ENCODE measurements around the gene SYNE4. TPM values are rescaled to one million over a fixed set of nuclear protein-coding genes. Genes with fewer than 3 reads are reported as not detected.

Gene SYNE4
- total and polyA plus RNA-seq, 9 of the 15 experiments (the other 6 are each of a cell fraction or from before 2014, with no cell fraction given): 0.03 to 0.65 (median 0.29) TPM

DNA sequence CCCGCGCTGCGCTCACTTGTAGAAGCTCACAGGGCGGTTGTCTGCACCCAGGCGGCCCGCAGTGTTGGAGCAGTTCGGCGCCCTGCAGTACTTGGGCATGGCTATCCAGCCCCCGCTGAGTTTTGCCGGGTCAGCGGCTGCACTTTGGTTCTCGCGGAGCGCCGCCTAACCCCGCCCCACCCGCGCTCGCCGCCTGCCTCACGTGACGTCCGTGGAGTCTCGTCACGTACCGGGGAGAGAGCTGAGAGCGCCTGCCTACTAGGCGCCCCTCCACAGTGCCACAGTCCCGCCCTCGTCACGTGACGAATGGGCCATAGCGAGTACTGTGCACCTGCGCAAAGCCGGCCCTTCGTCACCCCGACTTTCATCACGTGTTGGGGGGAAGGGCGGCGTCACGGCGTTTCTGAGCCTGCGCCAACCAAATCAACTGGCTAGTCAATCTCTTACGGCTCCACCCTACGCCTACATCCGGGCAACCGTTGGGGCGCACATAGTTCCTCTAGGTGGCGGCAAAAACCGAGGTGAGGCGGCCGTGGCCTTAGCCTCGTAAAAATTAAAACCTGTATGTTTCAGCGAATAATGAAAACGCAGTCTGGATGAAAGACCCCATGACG is 45.6 kb upstream of the SYNE4 start, which contains the start of gene THAP8 (continued):
- TF ChIP-seq ATF7 (IDR thresholded peaks at IDR 0.05): peak; percentile 93
- 0 out of 2 replicates have a peak, but pooled peaks have one; percentile 14 for TF ChIP-seq KLF13 (tag; IDR thresholded peaks at IDR 0.05; ENCODE audit: borderline replicate concordance, low read depth)
- TF ChIP-seq TCFL5 (CRISPR knock-in tag; conservative IDR thresholded peaks at IDR 0.05): no peak
- TF ChIP-seq HNRNPL (IDR thresholded peaks at IDR 0.05; ENCODE audit: low read depth, low read length): no peak
- no peak for TF ChIP-seq ZNF175 (CRISPR knock-in tag; IDR thresholded peaks at IDR 0.05; ENCODE audit: low read depth)
- TF ChIP-seq PURB (CRISPR knock-in tag; IDR thresholded peaks at IDR 0.05; ENCODE audit: low read depth): no peak
- no peak for TF ChIP-seq POLR3A (IDR thresholded peaks at IDR 0.05; ENCODE audit: borderline replicate concordance, extremely low read depth, insufficient read depth, insufficient read length)
- 0 out of 2 replicates have a peak, but pooled peaks have one; percentile 75 for TF ChIP-seq ZNF589 (CRISPR knock-in tag; IDR thresholded peaks at IDR 0.05; ENCODE audit: low read depth)
- no peak for TF ChIP-seq XRCC3 (IDR thresholded peaks at IDR 0.05)
- no peak for TF ChIP-seq EZH2 (IDR thresholded peaks at IDR 0.05; ENCODE audit: borderline replicate concordance, low read depth, low read length)
- TF ChIP-seq POU5F1 (IDR thresholded peaks at IDR 0.05; ENCODE audit: borderline replicate concordance, low read depth, low read length, partially characterized antibody): no peak
- TF ChIP-seq POLR3G (IDR thresholded peaks at IDR 0.05; ENCODE audit: extremely low read depth, insufficient read length, insufficient replicate concordance): no peak
- TF ChIP-seq, protein P1, sequence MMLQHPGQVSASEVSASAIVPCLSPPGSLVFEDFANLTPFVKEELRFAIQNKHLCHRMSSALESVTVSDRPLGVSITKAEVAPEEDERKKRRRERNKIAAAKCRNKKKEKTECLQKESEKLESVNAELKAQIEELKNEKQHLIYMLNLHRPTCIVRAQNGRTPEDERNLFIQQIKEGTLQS (IDR thresholded peaks at IDR 0.05): peak; percentile 87
- TF ChIP-seq, protein P1 (CRISPR knock-in tag; conservative IDR thresholded peaks at IDR 0.05): 0 out of 2 replicates have a peak, but pooled peaks have one; percentile 76
- no peak for TF ChIP-seq ZKSCAN8 (CRISPR knock-in tag; IDR thresholded peaks at IDR 0.05)
- no peak for TF ChIP-seq GATA2 (CRISPR knock-in tag; IDR thresholded peaks at IDR 0.05)
- TF ChIP-seq GTF2E2 (tag; IDR thresholded peaks at IDR 0.05): no peak
- TF ChIP-seq KLF10 (CRISPR knock-in tag; IDR thresholded peaks at IDR 0.05): no peak
- no peak for TF ChIP-seq ZNF668 (CRISPR knock-in tag; IDR thresholded peaks at IDR 0.05)
- TF ChIP-seq ZNF133 (CRISPR knock-in tag; IDR thresholded peaks at IDR 0.05): no peak
- peak; percentile 89 for TF ChIP-seq JUN (IDR thresholded peaks at IDR 0.05; ENCODE audit: borderline replicate concordance, low read depth, low read length)
- no peak for TF ChIP-seq JUN (CRISPR knock-in tag; IDR thresholded peaks at IDR 0.05; ENCODE audit: borderline replicate concordance)
- no peak for TF ChIP-seq HOXB6 (CRISPR knock-in tag; IDR thresholded peaks at IDR 0.05; ENCODE audit: borderline replicate concordance)
- no peak for TF ChIP-seq TSC22D4 (tag; IDR thresholded peaks at IDR 0.05)
- TF ChIP-seq TEAD4 (IDR thresholded peaks at IDR 0.05; ENCODE audit: low read length): no peak
- no peak for TF ChIP-seq TEAD4 (CRISPR knock-in tag; IDR thresholded peaks at IDR 0.05; ENCODE audit: borderline replicate concordance)
- TF ChIP-seq KLF6 (CRISPR knock-in tag; IDR thresholded peaks at IDR 0.05; ENCODE audit: borderline replicate concordance): no peak
- no peak for TF ChIP-seq ETS2 (tag; IDR thresholded peaks at IDR 0.05; ENCODE audit: borderline replicate concordance, poor library complexity, severe bottlenecking)
- TF ChIP-seq, protein P2, sequence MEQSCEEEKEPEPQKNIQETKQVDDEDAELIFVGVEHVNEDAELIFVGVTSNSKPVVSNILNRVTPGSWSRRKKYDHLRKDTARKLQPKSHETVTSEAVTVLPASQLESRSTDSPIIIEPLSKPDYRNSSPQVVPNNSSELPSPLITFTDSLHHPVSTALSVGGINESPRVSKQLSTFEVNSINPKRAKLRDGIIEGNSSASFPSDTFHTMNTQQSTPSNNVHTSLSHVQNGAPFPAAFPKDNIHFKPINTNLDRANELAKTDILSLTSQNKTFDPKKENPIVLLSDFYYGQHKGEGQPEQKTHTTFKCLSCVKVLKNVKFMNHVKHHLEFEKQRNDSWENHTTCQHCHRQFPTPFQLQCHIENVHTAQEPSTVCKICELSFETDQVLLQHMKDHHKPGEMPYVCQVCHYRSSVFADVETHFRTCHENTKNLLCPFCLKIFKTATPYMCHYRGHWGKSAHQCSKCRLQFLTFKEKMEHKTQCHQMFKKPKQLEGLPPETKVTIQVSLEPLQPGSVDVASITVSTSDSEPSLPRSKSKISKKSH (CRISPR knock-in tag; IDR thresholded peaks at IDR 0.05): no peak

Measured in K562 (cell line).